GM18951 (cell line): Measurements from ENCODE around the gene TMCC1.
"Not testable (repeated sequence)": the region's sequence is repeated elsewhere in the genome, so short reads cannot be mapped to it uniquely, and the experiment has no call there.

Experiments used
- POLR2A ChIP-seq: IDR thresholded peaks from 4 replicates; pipeline ENCODE4 v1.6.1; 2011; ENCODE audit warnings: mild to moderate bottlenecking; ENCODE audit not compliant: insufficient read length, insufficient read depth; ENCODE audit errors: extremely low read depth
- in situ Hi-C: fragments of 300-500 bp; cut with MboI; formaldehyde crosslinking; loops from one replicate; pipeline ENCODE4 v1.12.0; 2022; ENCODE audit warnings: low sequenced_read_pairs, mixed read lengths, inconsistent platforms; ENCODE audit not compliant: unreplicated experiment

TMCC1 gene

DNA sequence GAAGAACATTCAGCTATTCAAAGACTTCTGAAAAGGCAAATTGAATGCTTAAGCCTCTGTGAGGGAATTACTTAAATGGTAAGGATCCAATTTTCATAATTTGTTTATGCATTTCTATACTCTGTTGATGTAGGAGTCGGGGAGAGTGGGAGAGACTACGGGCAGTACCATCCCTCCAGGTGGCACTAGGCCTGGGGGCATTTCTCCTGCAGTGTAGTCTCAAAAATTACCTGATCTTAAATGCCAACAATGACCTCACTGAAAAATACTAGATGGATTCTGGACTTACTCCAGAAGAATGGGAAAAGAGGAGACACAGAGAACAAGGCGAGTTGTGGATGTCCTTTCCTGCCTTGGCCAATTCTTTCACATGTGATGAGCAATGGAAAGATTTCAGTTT is 209.2 kb downstream of the TMCC1 start:
- in situ Hi-C loops = no loop called here
- no peak for TF ChIP-seq POLR2A

- no peak for TF ChIP-seq POLR2A
Measured at GRCh38 chr3:129683201-129683600, 210.3 kb downstream of the TMCC1 start.

DNA sequence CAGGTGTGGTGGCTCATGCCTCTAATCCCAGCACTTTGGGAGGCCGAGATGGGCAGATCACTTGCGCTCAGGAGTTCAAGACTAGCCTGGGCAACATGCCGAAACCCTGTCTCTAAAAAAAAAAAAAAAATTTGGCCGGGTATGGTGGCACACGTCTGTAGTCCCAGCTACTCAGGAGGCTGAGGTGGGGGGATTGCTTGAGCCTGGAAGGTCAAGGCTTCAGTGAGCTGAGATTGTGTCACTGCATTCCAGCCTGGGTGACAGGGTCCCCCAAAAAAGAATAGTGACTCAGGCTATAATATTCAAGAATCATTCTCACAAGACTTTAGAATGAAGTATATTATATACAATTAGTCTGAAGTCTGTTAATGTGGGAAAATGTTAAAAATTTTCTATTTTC is 216.5 kb downstream of the TMCC1 start:
- in situ Hi-C loops = no loop called here
- TF ChIP-seq POLR2A = no peak

More at GRCh38 chr3:129683201-129683600, 210.3 kb downstream of the TMCC1 start:
- in situ Hi-C loops = no loop called here

- in situ Hi-C loops = not testable (repeated sequence)
Measured at GRCh38 chr3:129674798-129675123, 218.8 kb downstream of the TMCC1 start.

GRCh38 chr3:129673897-129674797 is 219.4 kb downstream of the TMCC1 start:
- TF ChIP-seq POLR2A = no peak
- in situ Hi-C loops = no loop called here

DNA sequence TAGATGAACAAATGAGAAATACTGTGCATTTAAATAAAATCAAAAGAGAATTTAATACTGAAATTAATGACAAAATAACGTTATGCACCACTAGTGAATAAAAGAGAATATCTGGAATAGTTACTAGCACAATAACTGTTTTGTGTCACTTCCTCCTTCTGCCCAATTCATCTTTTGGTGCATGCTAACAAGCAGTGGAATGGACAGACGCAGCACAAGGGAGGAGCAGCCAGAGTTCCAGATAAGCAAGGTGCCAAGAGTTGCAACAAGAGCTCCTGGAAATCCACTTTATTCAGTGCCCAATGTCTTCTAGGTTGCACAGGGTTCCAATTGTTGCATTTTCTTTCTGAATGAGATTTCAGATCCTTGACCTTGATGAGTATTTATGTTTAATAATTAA is 220.5 kb downstream of the TMCC1 start:
- in situ Hi-C loops = no loop called here
- no peak for TF ChIP-seq POLR2A

DNA sequence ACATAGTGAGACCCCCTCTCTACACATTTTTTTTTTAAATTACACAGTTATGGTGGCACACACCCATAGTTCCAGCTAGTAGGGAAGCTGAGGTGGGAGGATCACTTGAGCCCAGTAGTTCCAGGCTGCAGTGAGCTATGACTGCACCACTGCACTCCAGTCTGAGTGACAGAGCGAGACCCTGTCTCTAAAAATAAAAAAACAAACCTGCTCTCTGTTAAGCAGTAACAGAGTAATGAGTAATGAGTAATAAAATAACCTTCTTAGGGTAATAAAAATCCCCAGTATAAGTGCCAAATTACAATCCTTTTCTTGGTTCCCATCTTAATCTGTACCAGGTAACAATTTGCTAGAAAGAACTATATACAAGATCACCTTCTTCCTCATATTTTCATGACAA is 221.1 kb downstream of the TMCC1 start:
- no peak for TF ChIP-seq POLR2A
- in situ Hi-C loops = no loop called here

GRCh38 chr3:129665024-129665768 is 228.3 kb downstream of the TMCC1 start:
- TF ChIP-seq POLR2A = no peak
- in situ Hi-C loops = no loop called here

DNA sequence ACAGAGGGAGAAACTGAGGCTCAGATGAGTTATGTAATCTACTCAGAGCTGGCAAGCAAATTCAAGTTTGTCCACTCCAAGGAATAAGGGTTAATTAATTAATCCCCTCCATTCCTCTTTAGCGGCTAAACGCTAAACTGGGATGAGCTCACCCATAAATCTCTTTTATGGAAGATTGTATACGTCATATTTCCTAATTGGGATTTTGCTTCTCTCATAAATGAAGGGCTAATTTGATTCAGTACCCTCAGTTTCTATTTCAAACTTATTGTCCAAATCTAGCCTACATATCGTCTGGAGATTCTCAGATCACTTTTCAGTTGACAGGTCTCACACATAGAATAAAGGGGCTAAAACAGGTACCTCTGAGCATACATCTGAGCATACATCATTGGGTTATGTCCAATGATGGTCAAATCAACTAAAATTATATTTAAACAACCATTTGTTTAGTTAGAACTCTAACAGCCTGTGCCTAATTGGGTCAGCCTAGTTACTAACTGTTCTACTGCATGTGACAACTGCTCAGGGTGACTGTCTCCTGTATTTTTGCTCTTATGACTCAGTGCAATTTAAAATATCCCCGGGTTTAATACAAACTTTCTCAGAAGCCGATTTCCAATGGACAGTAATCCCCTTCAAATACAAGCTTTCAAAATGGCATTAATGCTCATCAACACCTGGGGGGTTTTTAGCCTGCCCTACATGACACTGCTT is 229.4 kb downstream of the TMCC1 start:
- in situ Hi-C loops = no loop called here
- no peak for TF ChIP-seq POLR2A

DNA sequence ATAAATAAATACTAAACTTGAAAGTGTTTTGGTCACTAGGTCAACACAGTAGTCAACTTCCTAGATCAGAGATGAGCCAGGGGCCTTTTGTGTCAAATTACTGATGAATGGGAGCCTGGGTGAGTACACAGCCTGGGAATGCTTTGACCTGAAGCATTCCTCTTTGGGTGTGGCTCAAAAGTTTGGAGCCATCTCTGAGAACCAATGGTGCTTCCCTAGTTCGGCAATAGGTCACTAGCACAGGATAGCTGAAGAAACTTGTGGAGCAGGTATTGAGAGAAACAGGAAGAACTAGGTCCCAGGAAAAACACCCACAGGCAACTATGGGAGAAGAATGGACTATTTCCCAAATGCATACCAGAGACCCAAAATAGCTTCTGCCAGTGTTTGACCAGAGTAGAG is 230.5 kb downstream of the TMCC1 start:
- TF ChIP-seq POLR2A = no peak
- in situ Hi-C loops = no loop called here

DNA sequence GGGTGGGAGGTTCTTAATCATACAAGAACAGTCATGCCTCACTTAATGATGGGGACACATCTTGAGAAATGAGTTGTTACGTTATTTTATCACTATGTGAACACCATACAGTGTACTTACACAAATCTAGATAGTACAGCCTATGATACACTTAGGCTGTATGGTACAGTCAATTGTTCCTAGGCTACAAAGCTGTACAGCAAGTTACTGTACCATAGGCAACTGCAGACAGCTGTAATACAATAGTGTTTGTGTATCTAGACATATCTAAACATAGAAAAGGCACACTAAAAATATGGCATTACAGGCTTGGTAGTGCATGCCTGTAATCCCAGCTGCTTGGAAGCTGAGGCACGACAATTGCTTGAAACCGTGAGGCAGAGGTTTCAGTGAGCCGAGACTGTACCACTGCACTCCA is 231.3 kb downstream of the TMCC1 start:
- TF ChIP-seq POLR2A = no peak
- in situ Hi-C loops = no loop called here

- TF ChIP-seq POLR2A = no peak
- in situ Hi-C loops = no loop called here
Measured at GRCh38 chr3:129661766-129662165, 231.7 kb downstream of the TMCC1 start.

DNA sequence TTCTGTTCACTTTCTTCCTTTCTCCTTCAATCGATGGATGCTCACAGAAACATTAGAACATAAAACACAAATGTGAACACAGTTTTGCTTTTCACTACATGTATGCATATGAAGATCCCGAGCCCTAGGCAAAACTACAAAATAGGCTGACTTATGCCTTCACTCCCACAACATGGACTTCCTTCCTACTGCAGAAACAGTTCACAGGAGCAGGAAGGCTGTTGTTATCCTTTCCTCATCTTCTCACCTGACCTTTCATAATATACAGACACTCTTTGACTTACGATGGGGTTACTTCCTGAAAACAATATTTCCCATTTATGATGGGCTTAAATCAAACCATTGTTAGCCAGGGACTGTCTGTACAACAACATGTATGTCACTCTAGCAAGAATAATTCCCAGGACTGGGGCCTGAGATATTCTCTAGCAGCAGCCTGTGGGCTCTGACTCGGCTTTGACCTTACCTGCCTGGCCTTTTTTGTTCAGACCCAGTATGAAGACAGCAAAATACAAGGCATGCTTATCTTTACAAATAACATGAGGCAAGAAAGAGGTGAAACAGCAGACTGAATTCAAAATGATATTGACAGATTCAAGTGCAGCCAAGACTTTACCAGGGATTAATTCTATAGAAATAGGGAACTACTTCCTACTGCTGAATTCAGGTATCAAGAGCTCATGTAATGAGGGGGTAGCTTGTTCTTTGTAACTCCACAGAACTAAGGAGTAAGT is 235.2 kb downstream of the TMCC1 start:
- no peak for TF ChIP-seq POLR2A
- in situ Hi-C loops = no loop called here
